MM.1S (cell line): Measurements from ENCODE around the gene COPE.

Experiments
- DNase-seq: peaks from one replicate; pipeline ENCODE4 v3.0.0-alpha.2; 2015
- H2AFZ ChIP-seq: fragments of 300-600 bp; sonication (generic); 2 replicates; pipeline ENCODE4 v1.6.0; 2016; ENCODE audit warnings: antibody characterized with exemption, low read length
- H3F3A ChIP-seq: fragments of 300-600 bp; sonication (generic); 2 replicates; pipeline ENCODE4 v1.6.1; 2016; ENCODE audit warnings: mild to moderate bottlenecking, antibody characterized with exemption, low read length, moderate library complexity, mixed read lengths; ENCODE audit not compliant: insufficient read depth
- H3K27ac ChIP-seq: fragments of 300-600 bp; sonication (generic); 2 replicates; pipeline ENCODE4 v1.5.1; 2016; ENCODE audit warnings: mild to moderate bottlenecking, low read length
- H3K27me3 ChIP-seq: fragments of 300-600 bp; sonication (generic); replicated peaks from 2 replicates; pipeline ENCODE4 v1.6.0; 2016; ENCODE audit warnings: low read length; ENCODE audit not compliant: insufficient read depth
- H3K36me3 ChIP-seq: fragments of 300-600 bp; sonication (generic); replicated peaks from 2 replicates; pipeline ENCODE4 v1.6.1; 2016; ENCODE audit warnings: mild to moderate bottlenecking, low read length, mixed read lengths; ENCODE audit not compliant: insufficient read depth
- H3K4me1 ChIP-seq: fragments of 300-600 bp; sonication (generic); 2 replicates; pipeline ENCODE4 v1.6.1; 2016; ENCODE audit warnings: low read length, mixed read lengths
- H3K4me2 ChIP-seq: fragments of 300-600 bp; sonication (generic); 2 replicates; pipeline ENCODE4 v1.6.0; 2016; ENCODE audit warnings: low read depth, low read length
- H3K4me3 ChIP-seq: fragments of 300-600 bp; sonication (generic); 2 replicates; pipeline ENCODE4 v1.5.1; 2016; ENCODE audit warnings: low read length, mixed read lengths
- H3K79me2 ChIP-seq: fragments of 300-600 bp; sonication (generic); 2 replicates; pipeline ENCODE4 v1.6.1; 2016; ENCODE audit warnings: mixed run types, low read length, mixed read lengths
- H3K9ac ChIP-seq: fragments of 300-600 bp; sonication (generic); 2 replicates; pipeline ENCODE4 v1.6.1; 2016; ENCODE audit warnings: low read length, mixed read lengths
- H3K9me2 ChIP-seq: fragments of 300-600 bp; sonication (generic); replicated peaks from 2 replicates; pipeline ENCODE4 v1.6.1; 2016; ENCODE audit warnings: mild to moderate bottlenecking, low read length, mixed read lengths; ENCODE audit not compliant: insufficient read depth
- H3K9me3 ChIP-seq: fragments of 300-600 bp; sonication (generic); replicated peaks from 2 replicates; pipeline ENCODE4 v1.6.1; 2016; ENCODE audit warnings: mild to moderate bottlenecking, low read length, mixed read lengths; ENCODE audit not compliant: insufficient read depth
- H4K20me1 ChIP-seq: fragments of 300-600 bp; sonication (generic); 2 replicates; pipeline ENCODE4 v1.6.1; 2016; ENCODE audit warnings: mild to moderate bottlenecking, low read length, moderate library complexity, mixed read lengths; ENCODE audit not compliant: insufficient read depth
- EZH2 ChIP-seq: fragments of 300-600 bp; sonication (generic); optimal IDR thresholded peaks from 2 replicates; pipeline ENCODE3; 2017; ENCODE audit warnings: low read depth, mild to moderate bottlenecking, antibody characterized with exemption, low read length, mixed read lengths
- EZH2phosphoT487 ChIP-seq: fragments of 300-600 bp; sonication (generic); IDR thresholded peaks from 2 replicates; pipeline ENCODE4 v1.6.1; 2018; ENCODE audit warnings: antibody characterized with exemption, low read length
- TF ChIP-seq, protein P1 (sequence below): fragments of 300-600 bp; sonication (generic); IDR thresholded peaks from 2 replicates; pipeline ENCODE4 v1.5.1; 2016; ENCODE audit warnings: antibody characterized with exemption, low read length, mixed read lengths

The COPE gene

DNA sequence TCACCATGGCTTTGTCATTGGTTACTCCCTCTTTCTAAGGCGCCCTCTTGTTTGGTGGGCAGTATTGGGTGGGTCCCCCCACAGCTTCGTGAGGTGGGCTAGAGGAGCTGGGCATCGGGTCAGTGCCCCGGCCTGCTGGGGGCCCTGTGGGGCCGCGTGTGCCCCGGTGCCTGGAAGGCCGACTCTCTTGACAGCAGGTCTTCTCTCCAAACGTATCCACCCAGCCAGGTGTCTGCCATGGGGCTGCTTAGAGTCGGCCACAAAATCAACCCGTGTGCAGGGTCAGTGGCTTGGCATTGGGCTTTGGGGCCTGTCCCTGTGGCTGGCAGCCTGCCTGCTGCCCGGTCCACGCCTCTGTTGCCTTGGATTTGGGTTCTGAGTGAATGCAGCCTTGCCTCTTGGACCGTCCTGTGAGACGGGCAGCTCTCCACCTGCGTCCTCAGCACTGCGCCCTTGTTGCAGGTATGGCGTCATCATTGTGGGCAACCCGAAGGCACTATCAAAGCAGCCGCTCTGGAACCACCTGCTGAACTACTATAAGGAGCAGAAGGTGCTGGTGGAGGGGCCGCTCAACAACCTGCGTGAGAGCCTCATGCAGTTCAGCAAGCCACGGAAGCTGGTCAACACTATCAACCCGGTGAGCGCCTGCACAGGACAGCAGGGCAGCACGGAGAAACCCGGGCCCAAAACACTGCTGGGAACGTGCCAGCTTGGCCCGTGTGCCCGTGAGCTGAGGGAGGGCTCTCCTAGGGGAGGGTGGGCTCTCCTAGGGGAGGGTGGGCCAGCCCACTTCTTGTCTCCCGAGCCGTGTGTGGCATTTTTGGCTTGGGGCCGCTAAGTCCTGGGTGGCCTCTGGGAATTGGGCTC, 56.0 kb downstream of the COPE start:
- no peak for DNase-seq
- Histone ChIP-seq H3K27me3 (no peaks in the 10 kb centered on the region), H3K36me3 (peaks cover 27% of the 10 kb centered on the region), H3K27ac (no peak overlapping the region), H3F3A (peaks cover 20% of the 10 kb centered on the region; the same call in 1 of the 2 replicates), H3K4me1 (peaks cover 32% of the 10 kb centered on the region), H4K20me1 (no peaks in the 10 kb centered on the region), H3K79me2 (peaks cover 42% of the 10 kb centered on the region), H3K4me3 (no peak overlapping the region), H3K9me3 (no peaks in the 10 kb centered on the region), H2AFZ (no peak overlapping the region), H3K4me2 (no peak overlapping the region), H3K9ac (no peak overlapping the region), H3K9me2 (no peaks in the 10 kb centered on the region)
- TF ChIP-seq, protein P1, sequence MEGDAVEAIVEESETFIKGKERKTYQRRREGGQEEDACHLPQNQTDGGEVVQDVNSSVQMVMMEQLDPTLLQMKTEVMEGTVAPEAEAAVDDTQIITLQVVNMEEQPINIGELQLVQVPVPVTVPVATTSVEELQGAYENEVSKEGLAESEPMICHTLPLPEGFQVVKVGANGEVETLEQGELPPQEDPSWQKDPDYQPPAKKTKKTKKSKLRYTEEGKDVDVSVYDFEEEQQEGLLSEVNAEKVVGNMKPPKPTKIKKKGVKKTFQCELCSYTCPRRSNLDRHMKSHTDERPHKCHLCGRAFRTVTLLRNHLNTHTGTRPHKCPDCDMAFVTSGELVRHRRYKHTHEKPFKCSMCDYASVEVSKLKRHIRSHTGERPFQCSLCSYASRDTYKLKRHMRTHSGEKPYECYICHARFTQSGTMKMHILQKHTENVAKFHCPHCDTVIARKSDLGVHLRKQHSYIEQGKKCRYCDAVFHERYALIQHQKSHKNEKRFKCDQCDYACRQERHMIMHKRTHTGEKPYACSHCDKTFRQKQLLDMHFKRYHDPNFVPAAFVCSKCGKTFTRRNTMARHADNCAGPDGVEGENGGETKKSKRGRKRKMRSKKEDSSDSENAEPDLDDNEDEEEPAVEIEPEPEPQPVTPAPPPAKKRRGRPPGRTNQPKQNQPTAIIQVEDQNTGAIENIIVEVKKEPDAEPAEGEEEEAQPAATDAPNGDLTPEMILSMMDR = no peak
- TF ChIP-seq EZH2 = no peak
- no peak for TF ChIP-seq EZH2phosphoT487

DNA sequence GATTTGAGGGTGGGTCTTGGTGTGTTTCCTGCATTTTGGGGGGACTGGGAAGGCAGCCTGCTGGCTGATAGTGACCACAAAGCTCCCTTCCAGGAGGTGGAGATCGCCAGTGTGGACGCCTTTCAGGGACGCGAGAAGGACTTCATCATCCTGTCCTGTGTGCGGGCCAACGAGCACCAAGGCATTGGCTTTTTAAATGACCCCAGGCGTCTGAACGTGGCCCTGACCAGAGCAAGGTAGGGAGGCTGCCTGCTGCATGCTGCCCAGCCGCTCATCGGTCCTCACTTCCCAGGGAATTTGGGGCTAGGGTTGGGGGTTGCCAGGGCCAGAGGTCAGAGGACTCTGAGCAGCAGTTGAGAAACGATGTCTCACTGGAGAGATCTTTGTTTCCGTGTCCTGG, 57.3 kb downstream of the COPE start:
- no peaks in the 10 kb centered on the region for H4K20me1 ChIP-seq
- H3K4me2 ChIP-seq = no peak overlapping the region
- DNase-seq = no peak
- no peaks in the 10 kb centered on the region for H3K9me2 ChIP-seq
- H3K36me3 ChIP-seq = peaks cover 26% of the 10 kb centered on the region
- TF ChIP-seq EZH2 (no peak), EZH2phosphoT487 (no peak)
- TF ChIP-seq, protein P1 = no peak
- H3K4me3 ChIP-seq = no peak overlapping the region
- no peaks in the 10 kb centered on the region for H3K9me3 ChIP-seq
- no peak overlapping the region for H2AFZ ChIP-seq
- H3K79me2 ChIP-seq = peaks cover 50% of the 10 kb centered on the region
- H3K27me3 ChIP-seq = no peaks in the 10 kb centered on the region
- H3K27ac ChIP-seq = peak overlapping the region; percentile 57; the same call in 1 of the 2 replicates
- H3K4me1 ChIP-seq = peaks cover 32% of the 10 kb centered on the region
- peaks cover 20% of the 10 kb centered on the region; the same call in 1 of the 2 replicates for H3F3A ChIP-seq
- H3K9ac ChIP-seq = no peak overlapping the region

DNA sequence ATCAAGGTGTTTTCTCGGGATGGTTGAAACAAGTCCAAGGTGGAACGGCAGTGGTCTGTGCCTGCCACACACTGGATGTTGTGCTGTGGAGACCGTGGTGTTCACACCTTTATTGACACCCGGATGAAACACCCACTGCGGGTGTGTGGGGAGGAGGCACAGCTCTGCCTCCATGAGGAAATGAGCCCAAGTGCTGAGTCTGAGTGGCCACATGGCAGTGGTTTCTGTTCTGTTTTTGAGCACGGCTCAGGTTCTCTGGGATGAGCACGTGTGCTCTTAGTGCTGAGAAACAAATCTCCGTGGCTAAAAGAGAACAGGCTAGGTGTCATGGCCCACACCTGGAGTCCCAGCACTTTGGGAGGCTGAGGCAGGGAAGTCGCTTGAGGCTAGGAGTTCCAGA, 58.0 kb downstream of the COPE start:
- Histone ChIP-seq H3K9ac (no peak overlapping the region), H3F3A (peaks cover 18% of the 10 kb centered on the region; the same call in 1 of the 2 replicates), H3K9me3 (no peaks in the 10 kb centered on the region), H3K4me2 (peak overlapping the region; percentile 25; the same call in 1 of the 2 replicates), H3K9me2 (no peaks in the 10 kb centered on the region), H3K27me3 (no peaks in the 10 kb centered on the region), H3K4me1 (peaks cover 32% of the 10 kb centered on the region), H3K79me2 (peaks cover 57% of the 10 kb centered on the region), H3K4me3 (no peak overlapping the region), H3K27ac (peak overlapping the region; percentile 57; the same call in 1 of the 2 replicates), H4K20me1 (no peaks in the 10 kb centered on the region), H3K36me3 (peaks cover 27% of the 10 kb centered on the region), H2AFZ (no peak overlapping the region)
- DNase-seq = peak; percentile 84
- TF ChIP-seq EZH2 = no peak
